Measurements from ENCODE around the gene ZNF800.

The ZNF800 gene

GRCh38 chr7:127330070-127330469, 62.4 kb downstream of the ZNF800 start:
- DNase-seq (ENCODE audit: low spot score): no peak
- TF ChIP-seq CTCF (IDR thresholded peaks at IDR 0.05; ENCODE audit: borderline replicate concordance, control extremely low read depth, extremely low read depth, insufficient read depth, missing control alignments): no peak
- in situ Hi-C loops (cut with MboI; ENCODE audit: low sequenced_read_pairs, unreplicated experiment): loop anchor here (10.0 kb wide), 1 partner anchor 115 kb away; no protein-coding TSS in a partner anchor

- DNase-seq (ENCODE audit: low spot score): no peak
- no peak for TF ChIP-seq CTCF (IDR thresholded peaks at IDR 0.05; ENCODE audit: borderline replicate concordance, control extremely low read depth, extremely low read depth, insufficient read depth, missing control alignments)
- in situ Hi-C loops (cut with MboI; ENCODE audit: low sequenced_read_pairs, unreplicated experiment): no loop called here
Observed at GRCh38 chr7:127322832-127323493, 69.5 kb downstream of the ZNF800 start.

- in situ Hi-C loops (cut with MboI; ENCODE audit: low sequenced_read_pairs, unreplicated experiment): no loop called here
Observed at GRCh38 chr7:127322351-127322750, 70.2 kb downstream of the ZNF800 start.

DNA sequence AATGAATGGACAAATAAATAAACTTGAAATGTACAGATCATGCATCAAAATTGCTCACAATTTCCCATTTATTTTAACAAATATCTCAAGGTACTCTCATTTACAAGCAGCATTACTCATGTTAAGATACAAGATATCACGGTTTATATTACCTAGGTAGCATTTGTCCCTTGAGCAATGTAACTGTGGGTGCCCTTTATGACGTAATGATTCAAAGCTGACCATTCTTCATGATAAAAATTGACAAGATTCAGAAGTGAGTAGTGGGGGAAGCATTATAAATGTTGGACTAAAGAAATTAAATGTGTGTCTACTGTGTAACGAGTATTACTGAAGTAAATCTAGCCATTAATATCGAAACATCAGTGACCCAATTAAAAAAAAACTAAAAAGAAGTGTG, 71.5 kb downstream of the ZNF800 start:
- DNase-seq (ENCODE audit: low spot score): no peak
- no peak for TF ChIP-seq CTCF (IDR thresholded peaks at IDR 0.05; ENCODE audit: borderline replicate concordance, control extremely low read depth, extremely low read depth, insufficient read depth, missing control alignments)
- in situ Hi-C loops (cut with MboI; ENCODE audit: low sequenced_read_pairs, unreplicated experiment): no loop called here

More at GRCh38 chr7:127322351-127322750, 70.2 kb downstream of the ZNF800 start:
- TF ChIP-seq CTCF (IDR thresholded peaks at IDR 0.05; ENCODE audit: borderline replicate concordance, control extremely low read depth, extremely low read depth, insufficient read depth, missing control alignments): no peak
- no peak for DNase-seq (ENCODE audit: low spot score)

Measured in GM13976 (cell line).